GM21717 (cell line): ENCODE results near the gene CCNL2.
"Not testable (repeated sequence)": the region's sequence is repeated elsewhere in the genome, so short reads cannot be mapped to it uniquely, and the experiment has no call there.

Experiments
- ATAC-seq: cut with Tn5 transposase; IDR thresholded peaks from one replicate; pipeline ENCODE4 v1.9.1; 2021; ENCODE audit warnings: mild to moderate bottlenecking, moderate library complexity; ENCODE audit not compliant: unreplicated experiment

CCNL2 gene

DNA sequence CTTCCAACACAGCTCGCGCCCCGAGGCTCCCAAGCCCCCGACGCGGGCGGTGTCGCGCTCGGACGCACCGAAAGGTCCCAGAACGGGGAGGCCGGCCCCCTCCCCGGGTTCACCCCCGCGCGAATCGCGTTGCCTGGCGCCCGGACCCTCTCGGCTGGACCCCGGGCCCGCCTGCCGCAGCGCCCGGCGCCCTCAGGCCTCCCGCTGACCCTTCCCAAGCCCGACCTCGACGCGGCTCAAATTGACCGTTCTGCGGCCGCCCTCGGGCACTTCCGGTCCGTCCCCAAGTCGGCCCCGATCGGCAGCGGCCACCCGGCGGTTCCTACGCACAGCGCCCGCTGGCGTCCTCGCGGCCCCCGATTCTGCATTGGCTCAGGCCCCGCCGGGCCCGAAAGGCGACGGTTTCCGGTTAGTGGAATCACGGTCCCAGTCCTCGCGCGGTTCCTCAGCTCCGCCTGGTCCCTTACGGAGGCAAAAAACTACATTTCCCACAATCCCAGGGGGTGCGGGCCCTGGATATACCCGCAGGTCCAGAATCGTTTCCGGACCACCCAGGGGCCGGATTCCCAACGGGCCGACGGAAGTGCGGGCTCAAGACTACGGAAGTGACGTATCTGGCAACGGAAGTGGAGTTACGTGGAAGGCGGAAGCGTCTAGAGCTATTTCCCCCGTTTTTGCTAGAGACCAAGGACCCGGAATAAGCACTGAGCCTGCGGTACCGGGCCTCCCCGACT, 24.0 kb downstream of the CCNL2 start, which contains the start of gene AURKAIP1:
Gene AURKAIP1 (minus strand): TSS at position 279 of the 734 bp plus-strand sequence. CDS start 451 bp downstream, outside the sequence.
- ATAC-seq: peak; percentile 76

- no peak for ATAC-seq
These were observed 24.6 kb downstream of the CCNL2 start for GRCh38 chr1:1374589-1374928.

DNA sequence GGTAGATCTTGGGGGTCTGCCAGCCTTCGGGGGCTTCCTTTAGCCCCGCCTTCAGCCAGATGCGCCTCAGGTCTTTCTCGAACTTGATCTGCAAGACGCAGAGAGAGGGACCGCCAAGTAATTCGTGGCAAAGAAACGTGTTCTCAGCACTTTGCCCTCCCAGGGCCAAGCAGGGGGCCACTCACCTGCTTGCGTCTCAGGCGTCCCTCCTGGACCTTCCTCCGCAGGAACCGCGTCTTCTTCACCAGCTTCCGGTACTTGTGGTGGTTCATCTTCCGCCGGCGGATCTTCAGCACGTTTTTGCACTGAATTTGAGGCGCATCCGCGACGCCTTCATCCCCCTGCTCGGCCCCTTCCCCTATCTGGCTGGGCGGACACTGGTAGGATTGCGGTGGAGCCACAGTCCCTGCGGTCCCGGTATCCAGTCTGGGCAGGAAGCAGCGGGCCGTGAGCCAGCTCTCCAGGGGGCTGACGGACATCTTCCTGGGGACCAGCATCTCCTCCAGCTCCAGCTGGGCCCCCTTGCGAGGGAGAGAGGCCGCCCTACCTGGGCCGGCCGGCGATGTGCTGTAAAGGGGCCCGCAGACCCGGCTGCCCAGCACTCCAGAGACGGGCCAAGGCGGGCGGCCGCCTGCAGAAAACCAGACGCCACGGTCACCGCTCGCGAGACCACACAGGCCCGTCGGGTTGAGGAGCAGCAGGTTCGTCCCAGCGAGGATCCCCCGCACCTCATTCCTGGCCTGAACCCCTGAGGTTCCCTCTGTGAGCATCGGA, 25.1 kb downstream of the CCNL2 start:
- ATAC-seq: no peak

DNA sequence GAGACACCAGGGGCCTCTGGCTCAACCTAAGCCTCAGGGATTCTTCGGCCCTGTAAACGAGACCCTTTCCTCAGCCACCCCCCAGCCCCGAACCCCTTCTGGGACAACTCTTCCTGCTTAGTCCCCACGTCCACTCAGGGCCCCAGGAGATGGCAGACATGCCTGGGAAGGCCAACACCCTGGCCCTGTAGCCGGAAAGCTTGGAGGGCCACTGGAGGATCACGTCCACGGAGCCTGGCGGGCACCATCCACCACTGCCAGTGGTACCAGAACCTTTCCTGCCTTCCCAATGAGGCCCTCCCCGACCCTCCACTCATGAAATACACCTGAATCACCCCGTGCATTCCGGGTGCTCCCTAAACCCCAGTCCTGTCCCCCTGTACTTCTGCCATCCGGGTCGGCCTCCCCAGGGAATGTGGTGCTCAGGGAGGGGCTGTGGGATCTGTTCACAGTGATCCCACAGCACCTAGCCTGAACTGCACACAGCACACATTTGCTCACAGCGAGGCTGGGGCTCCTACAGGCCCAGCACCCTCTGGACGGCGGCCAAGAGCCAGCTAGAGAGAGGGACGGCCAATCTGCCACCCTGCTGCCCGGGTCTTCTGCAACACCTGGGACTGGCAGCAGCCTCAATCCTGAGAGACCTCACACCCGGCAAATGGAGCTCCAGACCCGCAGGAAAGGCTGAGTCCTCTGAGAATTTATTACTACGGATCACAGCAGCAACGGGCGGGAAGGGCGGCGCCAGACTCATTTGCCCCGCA, 25.9 kb downstream of the CCNL2 start:
- ATAC-seq: no peak

DNA sequence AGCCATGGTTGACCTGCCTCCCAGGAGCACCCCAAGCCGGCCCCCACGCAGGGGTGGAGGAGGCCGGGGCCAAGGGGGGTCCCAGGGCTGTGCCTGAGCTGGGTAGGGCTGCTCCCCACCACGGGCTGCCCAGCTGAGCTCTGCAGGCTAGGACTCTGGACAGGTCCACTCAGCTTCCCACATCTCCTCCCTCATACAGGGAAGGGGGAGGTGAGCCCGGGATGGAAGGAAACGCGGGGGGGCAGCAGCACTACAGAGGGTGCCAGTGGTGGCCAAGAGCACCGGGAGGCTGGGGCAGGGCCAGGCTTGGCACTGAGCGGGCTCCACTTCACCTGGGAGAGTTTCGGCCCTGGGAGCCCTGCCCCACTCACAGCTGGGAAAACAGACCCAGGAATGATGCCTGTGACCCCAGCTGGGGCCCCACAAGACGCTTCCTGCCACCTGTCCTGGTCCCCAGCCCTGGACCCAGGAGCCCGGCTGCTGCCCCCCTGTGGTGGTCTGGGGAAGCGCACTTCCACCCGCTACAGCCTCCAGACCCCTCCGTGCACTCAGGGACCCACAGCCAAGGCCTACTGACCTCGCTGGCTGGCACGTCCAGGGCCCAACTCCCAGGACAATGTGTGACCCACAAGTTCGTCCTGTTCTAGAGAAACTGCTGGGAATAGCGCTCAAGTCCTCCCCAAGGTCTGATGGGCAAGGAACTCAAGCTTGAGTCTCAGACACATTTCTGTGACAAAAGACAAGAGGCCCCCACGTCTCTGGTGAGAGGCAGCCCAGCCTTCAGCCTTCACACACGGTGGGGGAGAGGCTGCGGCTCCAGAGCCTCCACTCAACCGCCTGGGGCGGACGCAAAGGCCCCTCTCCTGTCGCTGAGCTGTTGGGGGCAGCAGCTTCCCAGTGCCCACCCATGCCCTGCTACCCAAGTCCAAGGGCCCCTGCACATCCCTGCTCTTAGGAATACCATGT, 27.1 kb downstream of the CCNL2 start:
- no peak for ATAC-seq

- ATAC-seq: no peak
These were observed 27.8 kb downstream of the CCNL2 start for GRCh38 chr1:1371364-1371745.

GRCh38 chr1:1370771-1371300, 28.3 kb downstream of the CCNL2 start:
- no peak for ATAC-seq

GRCh38 chr1:1370094-1370493, 29.0 kb downstream of the CCNL2 start:
- not testable (repeated sequence) for ATAC-seq

- no peak for ATAC-seq
These were observed 31.8 kb downstream of the CCNL2 start for GRCh38 chr1:1367315-1367714.

- ATAC-seq: no peak
These were observed 32.5 kb downstream of the CCNL2 start for GRCh38 chr1:1366699-1367066.

- no peak for ATAC-seq
These were observed 33.0 kb downstream of the CCNL2 start for GRCh38 chr1:1365875-1366698.

DNA sequence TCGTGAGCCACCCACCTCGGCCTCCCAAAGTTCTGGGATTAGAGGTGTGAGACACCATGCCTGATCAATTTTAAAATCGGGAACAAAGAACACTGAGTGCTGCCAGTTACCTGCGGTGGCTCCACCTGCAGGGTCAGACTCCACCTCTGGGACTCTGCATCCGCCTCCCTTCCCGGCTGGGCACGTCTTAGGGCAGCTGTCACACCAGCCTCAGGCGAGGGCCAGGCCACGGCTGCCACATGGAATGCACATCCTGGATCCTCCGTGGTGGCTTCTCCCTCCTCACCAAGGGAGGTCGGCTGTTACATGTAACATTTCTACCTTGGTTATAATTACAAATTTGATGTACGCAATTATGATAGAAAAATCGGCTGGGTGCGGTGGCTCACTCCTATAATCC, 34.9 kb downstream of the CCNL2 start:
- ATAC-seq: no peak

- ATAC-seq: no peak
These were observed 37.1 kb downstream of the CCNL2 start for GRCh38 chr1:1361982-1362423.

DNA sequence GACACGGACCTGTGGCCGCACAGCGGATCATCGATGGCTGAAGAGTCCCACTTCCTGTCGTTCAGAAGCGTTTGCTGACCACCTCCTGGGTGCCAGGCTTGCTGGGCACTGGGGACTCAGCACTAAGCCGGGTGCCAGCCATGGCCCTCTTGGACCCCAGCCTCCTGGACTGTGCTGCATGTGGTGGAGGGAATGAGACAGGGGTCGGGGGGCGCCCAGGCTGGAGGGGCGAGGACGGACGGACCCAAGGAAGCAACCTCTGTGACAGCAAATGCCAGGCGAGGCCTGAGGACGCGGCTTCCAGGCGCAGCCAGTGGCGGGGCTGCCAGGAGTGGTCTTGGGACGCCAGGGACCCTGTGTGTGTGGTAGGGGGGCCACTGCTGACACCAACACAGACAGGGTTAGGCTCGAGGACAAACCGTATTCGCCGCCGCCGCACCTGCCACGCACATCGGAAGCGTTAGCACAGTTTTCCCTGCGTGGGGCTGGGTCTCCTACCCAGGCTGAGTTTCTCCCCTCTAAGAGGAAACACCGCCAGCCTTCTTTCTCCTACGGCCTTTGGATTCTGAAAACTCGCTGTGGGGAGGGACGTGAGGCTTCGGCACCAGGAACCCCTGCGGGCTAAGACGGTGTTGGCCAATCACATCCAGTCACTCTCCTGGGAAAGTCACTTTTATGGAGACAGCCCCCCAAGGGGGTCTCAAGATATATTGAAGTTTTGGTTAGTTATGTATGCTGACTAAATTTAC, 37.7 kb downstream of the CCNL2 start:
- no peak for ATAC-seq

DNA sequence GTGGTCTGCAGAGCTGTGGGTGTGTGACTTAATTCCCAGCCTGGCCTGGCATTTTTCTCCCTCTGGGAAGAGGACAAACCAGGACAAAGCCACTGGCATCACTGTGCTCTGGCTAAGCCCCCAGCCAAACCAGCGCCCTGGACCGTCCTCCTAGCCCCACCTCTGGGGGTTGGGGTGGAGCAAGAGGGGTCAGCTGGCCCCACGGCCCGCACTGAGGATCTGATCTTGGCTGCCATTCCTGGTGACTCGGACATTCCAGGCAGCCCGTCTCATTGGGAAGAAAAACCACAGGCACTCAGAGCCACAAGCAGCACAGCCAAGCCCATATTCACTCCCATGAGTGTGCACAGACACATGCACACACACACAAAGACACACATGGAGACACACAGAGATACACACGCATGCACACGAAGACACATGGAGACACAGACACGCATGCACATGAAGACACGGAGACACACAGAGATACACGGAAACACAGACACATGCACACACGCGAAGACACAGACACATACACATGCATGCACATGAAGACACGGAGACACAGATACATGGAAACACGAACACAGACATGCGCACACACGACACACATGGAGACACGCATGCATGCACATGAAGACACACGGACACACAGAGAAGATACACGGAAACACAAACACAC, 38.5 kb downstream of the CCNL2 start:
- no peak for ATAC-seq

- no peak for ATAC-seq
These were observed 39.3 kb downstream of the CCNL2 start for GRCh38 chr1:1359664-1360468.

GRCh38 chr1:1359308-1359663, 39.8 kb downstream of the CCNL2 start:
- no peak for ATAC-seq
